GM23338 (cell line): ENCODE measurements around the gene C1QL1. TPM values are rescaled to one million over a fixed set of nuclear protein-coding genes. Genes with fewer than 3 reads are reported as not detected.

Experiments used
- ATAC-seq: fragments of 200-7000 bp; cut with Tn5 transposase; 3 replicates; pipeline ENCODE4 v1.9.1; 2020
- DNase-seq: peaks from one replicate; pipeline ENCODE4 v3.0.0-alpha.2; 2015; ENCODE audit warnings: low spot score
- H2AFZ ChIP-seq: fragments of 200-600 bp; sonication (generic); 2 replicates; pipeline ENCODE4 v1.8.0; 2016; ENCODE audit warnings: antibody characterized with exemption, mild to moderate bottlenecking, moderate library complexity
- H3F3A ChIP-seq: fragments of 200-600 bp; sonication (generic); replicated peaks from 2 replicates; pipeline ENCODE4 v1.8.0; 2017; ENCODE audit warnings: antibody characterized with exemption, mixed run types, low read depth
- H3K27ac ChIP-seq: fragments of 200-600 bp; sonication (generic); 2 replicates; pipeline ENCODE4 v1.6.1; 2016; ENCODE audit warnings: low read depth
- H3K27me3 ChIP-seq: fragments of 200-600 bp; sonication (generic); 2 replicates; pipeline ENCODE4 v1.8.0; 2016; ENCODE audit warnings: mild to moderate bottlenecking, mixed run types, moderate library complexity; ENCODE audit not compliant: insufficient read depth
- H3K36me3 ChIP-seq: fragments of 200-600 bp; sonication (generic); 2 replicates; pipeline ENCODE4 v1.8.0; 2016; ENCODE audit warnings: mild to moderate bottlenecking; ENCODE audit not compliant: insufficient read depth
- H3K4me1 ChIP-seq: fragments of 200-600 bp; sonication (generic); 2 replicates; pipeline ENCODE4 v1.8.0; 2016; ENCODE audit warnings: mild to moderate bottlenecking, moderate library complexity; ENCODE audit not compliant: insufficient read depth
- H3K4me2 ChIP-seq: fragments of 200-600 bp; sonication (generic); 2 replicates; pipeline ENCODE4 v1.7.1; 2017; ENCODE audit warnings: mixed run types
- H3K4me3 ChIP-seq: fragments of 200-600 bp; sonication (generic); 2 replicates; pipeline ENCODE4 v1.6.1; 2016; ENCODE audit warnings: mixed run types
- H3K79me2 ChIP-seq: fragments of 200-600 bp; sonication (generic); replicated peaks from 2 replicates; pipeline ENCODE4 v1.8.0; 2017; ENCODE audit warnings: mild to moderate bottlenecking; ENCODE audit not compliant: insufficient read depth
- H3K9me2 ChIP-seq: fragments of 200-600 bp; sonication (generic); 2 replicates; pipeline ENCODE4 v1.8.0; 2017; ENCODE audit not compliant: insufficient read depth
- H4K20me1 ChIP-seq: fragments of 200-600 bp; sonication (generic); replicated peaks from 2 replicates; pipeline ENCODE4 v1.8.0; 2017; ENCODE audit warnings: mild to moderate bottlenecking; ENCODE audit not compliant: insufficient read depth
- H3K27ac Mint-ChIP-seq: 2 replicates; pipeline ENCODE4 v1.8.0; 2020; ENCODE audit warnings: inconsistent platforms, mild to moderate bottlenecking, moderate library complexity, mixed read lengths
- H3K27me3 Mint-ChIP-seq: 3 replicates; pipeline ENCODE4 v1.8.0; 2022; ENCODE audit warnings: low read depth, mild to moderate bottlenecking, moderate library complexity, mixed read lengths, inconsistent platforms; ENCODE audit not compliant: insufficient read depth, poor library complexity
- H3K36me3 Mint-ChIP-seq: 3 replicates; pipeline ENCODE4 v1.8.0; 2021; ENCODE audit warnings: low read depth, mild to moderate bottlenecking, inconsistent platforms, moderate library complexity, mixed read lengths
- H3K4me1 Mint-ChIP-seq: 3 replicates; pipeline ENCODE4 v1.8.0; 2020; ENCODE audit warnings: mild to moderate bottlenecking, inconsistent platforms, mixed read lengths
- H3K4me3 Mint-ChIP-seq: 3 replicates; pipeline ENCODE4 v1.8.0; 2021; ENCODE audit warnings: moderate library complexity, mild to moderate bottlenecking, inconsistent platforms, mixed read lengths
- H3K9me3 Mint-ChIP-seq: 3 replicates; pipeline ENCODE4 v1.8.0; 2020; ENCODE audit warnings: moderate library complexity, mild to moderate bottlenecking, inconsistent platforms, mixed read lengths
- CREB1 ChIP-seq: fragments of 250-450 bp; sonication (Bioruptor Pico); IDR thresholded peaks from 2 replicates; pipeline ENCODE4 v1.5.0; 2020; ENCODE audit warnings: low read depth, mild to moderate bottlenecking, moderate library complexity
- EZH2 ChIP-seq: fragments of 200-600 bp; sonication (generic); IDR thresholded peaks from one replicate; pipeline ENCODE4 v1.8.0; 2017; ENCODE audit warnings: antibody characterized with exemption, mild to moderate bottlenecking, low read depth; ENCODE audit not compliant: unreplicated experiment
- EZH2phosphoT487 ChIP-seq: fragments of 200-600 bp; sonication (generic); IDR thresholded peaks from one replicate; pipeline ENCODE4 v1.8.1; 2018; ENCODE audit warnings: antibody characterized with exemption; ENCODE audit not compliant: unreplicated experiment
- JUNB ChIP-seq: IDR thresholded peaks from one replicate; pipeline ENCODE4 v1.6.1; 2016; ENCODE audit warnings: antibody characterized with exemption; ENCODE audit not compliant: unreplicated experiment
- NANOG ChIP-seq: IDR thresholded peaks from 2 replicates; pipeline ENCODE4 v1.6.1; 2016; ENCODE audit warnings: antibody characterized with exemption, borderline replicate concordance
- POLR2AphosphoS5 ChIP-seq: IDR thresholded peaks from 2 replicates; pipeline ENCODE4 v1.6.1; 2016; ENCODE audit warnings: antibody characterized with exemption, low read depth
- STAT1 ChIP-seq: IDR thresholded peaks from one replicate; pipeline ENCODE4 v1.6.1; 2016; ENCODE audit warnings: antibody characterized with exemption; ENCODE audit not compliant: unreplicated experiment
- ZNF114 ChIP-seq: fragments of 250-450 bp; sonication (Bioruptor Pico); IDR thresholded peaks from 2 replicates; pipeline ENCODE4 v1.5.0; 2020; ENCODE audit warnings: mild to moderate bottlenecking, moderate library complexity
- ZNF331 ChIP-seq: fragments of 250-450 bp; sonication (Bioruptor Pico); IDR thresholded peaks from 2 replicates; pipeline ENCODE4 v1.5.0; 2020; ENCODE audit warnings: low read depth, mild to moderate bottlenecking, moderate library complexity
- polyA plus RNA-seq: library from polyadenylated mRNA; unstranded; fragments of >200 nt; fragmentation: Nextera tagmentation; extraction: Ambion mirVana; gene quantifications from 2 replicates; pipeline ENCODE4 v1.2.1, GENCODE V29; 2016
- total RNA-seq: library from RNA; depleted of rRNA; stranded (reverse); fragments of >200 nt; shearing (Covaris generic); gene quantifications from 2 replicates; pipeline ENCODE4 v1.2.3, GENCODE V29; 2014
- TF ChIP-seq, protein P1 (sequence below): IDR thresholded peaks from one replicate; pipeline ENCODE4 v1.6.1; 2018; ENCODE audit warnings: antibody characterized with exemption; ENCODE audit not compliant: unreplicated experiment
- TF ChIP-seq, protein P2 (sequence below): fragments of 250-450 bp; sonication (Bioruptor Pico); IDR thresholded peaks from 2 replicates; pipeline ENCODE4 v1.5.0; 2020; ENCODE audit warnings: mild to moderate bottlenecking, moderate library complexity
- TF ChIP-seq, protein P3 (sequence below), 2 experiments: fragments of 200-600 bp in 1 of 2; sonication (generic) in 1 of 2; conservative IDR thresholded peaks; 2 replicates each; pipeline versions ENCODE4 v1.5.1 to v1.6.1; 2016 to 2017; ENCODE audit warnings: antibody characterized with exemption in 2 of 2, low read depth in 2 of 2, mild to moderate bottlenecking in 2 of 2, moderate library complexity in 1 of 2
- TF ChIP-seq, protein P4 (sequence below): IDR thresholded peaks from 2 replicates; pipeline ENCODE4 v1.6.1; 2016; ENCODE audit warnings: antibody characterized with exemption

The C1QL1 gene
- total and polyA plus RNA-seq, 2 experiments from 2014 or later, result 4.3 to 14.4 TPM

DNA sequence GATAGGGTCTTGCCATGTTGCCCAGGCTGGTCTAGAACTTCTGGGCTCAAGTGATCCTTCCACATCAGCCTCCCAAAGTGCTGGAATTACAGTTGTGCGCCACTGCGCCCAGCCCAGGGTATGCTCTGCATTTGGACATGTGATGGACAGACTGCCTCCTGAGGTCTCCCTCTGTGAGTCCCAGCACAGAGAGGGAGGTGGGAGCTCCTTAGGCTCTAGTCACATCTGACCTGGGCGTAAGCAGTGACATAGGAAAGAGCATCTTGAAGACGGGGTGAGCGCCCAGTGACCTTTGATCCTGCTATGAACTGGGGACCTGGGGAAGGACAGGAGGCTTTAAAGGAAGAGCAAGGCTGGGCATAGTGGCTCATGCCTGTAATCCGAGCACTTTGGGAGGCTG is 50.6 kb downstream of the C1QL1 start:
- H2AFZ ChIP-seq, result no peak overlapping the region
- no peak overlapping the region for H3K27ac ChIP-seq
- no peak for DNase-seq
- Mint-ChIP-seq H3K27me3 (peaks cover 21% of the 10 kb centered on the region), H3K9me3 (no peaks in the 10 kb centered on the region), H3K27ac (no peak overlapping the region; the same call in 1 of the 2 replicates), H3K4me1 (peaks cover 24% of the 10 kb centered on the region), H3K4me3 (no peak overlapping the region), H3K36me3 (no peaks in the 10 kb centered on the region; the same call in 2 of the 3 replicates)
- TF ChIP-seq EZH2 (no peak), CREB1 (CRISPR knock-in tag) (no peak), NANOG (no peak), POLR2AphosphoS5 (no peak), STAT1 (no peak), JUNB (no peak), EZH2phosphoT487 (no peak), ZNF331 (no peak), ZNF114 (CRISPR knock-in tag) (no peak)
- TF ChIP-seq, protein P1, sequence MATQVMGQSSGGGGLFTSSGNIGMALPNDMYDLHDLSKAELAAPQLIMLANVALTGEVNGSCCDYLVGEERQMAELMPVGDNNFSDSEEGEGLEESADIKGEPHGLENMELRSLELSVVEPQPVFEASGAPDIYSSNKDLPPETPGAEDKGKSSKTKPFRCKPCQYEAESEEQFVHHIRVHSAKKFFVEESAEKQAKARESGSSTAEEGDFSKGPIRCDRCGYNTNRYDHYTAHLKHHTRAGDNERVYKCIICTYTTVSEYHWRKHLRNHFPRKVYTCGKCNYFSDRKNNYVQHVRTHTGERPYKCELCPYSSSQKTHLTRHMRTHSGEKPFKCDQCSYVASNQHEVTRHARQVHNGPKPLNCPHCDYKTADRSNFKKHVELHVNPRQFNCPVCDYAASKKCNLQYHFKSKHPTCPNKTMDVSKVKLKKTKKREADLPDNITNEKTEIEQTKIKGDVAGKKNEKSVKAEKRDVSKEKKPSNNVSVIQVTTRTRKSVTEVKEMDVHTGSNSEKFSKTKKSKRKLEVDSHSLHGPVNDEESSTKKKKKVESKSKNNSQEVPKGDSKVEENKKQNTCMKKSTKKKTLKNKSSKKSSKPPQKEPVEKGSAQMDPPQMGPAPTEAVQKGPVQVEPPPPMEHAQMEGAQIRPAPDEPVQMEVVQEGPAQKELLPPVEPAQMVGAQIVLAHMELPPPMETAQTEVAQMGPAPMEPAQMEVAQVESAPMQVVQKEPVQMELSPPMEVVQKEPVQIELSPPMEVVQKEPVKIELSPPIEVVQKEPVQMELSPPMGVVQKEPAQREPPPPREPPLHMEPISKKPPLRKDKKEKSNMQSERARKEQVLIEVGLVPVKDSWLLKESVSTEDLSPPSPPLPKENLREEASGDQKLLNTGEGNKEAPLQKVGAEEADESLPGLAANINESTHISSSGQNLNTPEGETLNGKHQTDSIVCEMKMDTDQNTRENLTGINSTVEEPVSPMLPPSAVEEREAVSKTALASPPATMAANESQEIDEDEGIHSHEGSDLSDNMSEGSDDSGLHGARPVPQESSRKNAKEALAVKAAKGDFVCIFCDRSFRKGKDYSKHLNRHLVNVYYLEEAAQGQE, result no peak
- TF ChIP-seq, protein P2, sequence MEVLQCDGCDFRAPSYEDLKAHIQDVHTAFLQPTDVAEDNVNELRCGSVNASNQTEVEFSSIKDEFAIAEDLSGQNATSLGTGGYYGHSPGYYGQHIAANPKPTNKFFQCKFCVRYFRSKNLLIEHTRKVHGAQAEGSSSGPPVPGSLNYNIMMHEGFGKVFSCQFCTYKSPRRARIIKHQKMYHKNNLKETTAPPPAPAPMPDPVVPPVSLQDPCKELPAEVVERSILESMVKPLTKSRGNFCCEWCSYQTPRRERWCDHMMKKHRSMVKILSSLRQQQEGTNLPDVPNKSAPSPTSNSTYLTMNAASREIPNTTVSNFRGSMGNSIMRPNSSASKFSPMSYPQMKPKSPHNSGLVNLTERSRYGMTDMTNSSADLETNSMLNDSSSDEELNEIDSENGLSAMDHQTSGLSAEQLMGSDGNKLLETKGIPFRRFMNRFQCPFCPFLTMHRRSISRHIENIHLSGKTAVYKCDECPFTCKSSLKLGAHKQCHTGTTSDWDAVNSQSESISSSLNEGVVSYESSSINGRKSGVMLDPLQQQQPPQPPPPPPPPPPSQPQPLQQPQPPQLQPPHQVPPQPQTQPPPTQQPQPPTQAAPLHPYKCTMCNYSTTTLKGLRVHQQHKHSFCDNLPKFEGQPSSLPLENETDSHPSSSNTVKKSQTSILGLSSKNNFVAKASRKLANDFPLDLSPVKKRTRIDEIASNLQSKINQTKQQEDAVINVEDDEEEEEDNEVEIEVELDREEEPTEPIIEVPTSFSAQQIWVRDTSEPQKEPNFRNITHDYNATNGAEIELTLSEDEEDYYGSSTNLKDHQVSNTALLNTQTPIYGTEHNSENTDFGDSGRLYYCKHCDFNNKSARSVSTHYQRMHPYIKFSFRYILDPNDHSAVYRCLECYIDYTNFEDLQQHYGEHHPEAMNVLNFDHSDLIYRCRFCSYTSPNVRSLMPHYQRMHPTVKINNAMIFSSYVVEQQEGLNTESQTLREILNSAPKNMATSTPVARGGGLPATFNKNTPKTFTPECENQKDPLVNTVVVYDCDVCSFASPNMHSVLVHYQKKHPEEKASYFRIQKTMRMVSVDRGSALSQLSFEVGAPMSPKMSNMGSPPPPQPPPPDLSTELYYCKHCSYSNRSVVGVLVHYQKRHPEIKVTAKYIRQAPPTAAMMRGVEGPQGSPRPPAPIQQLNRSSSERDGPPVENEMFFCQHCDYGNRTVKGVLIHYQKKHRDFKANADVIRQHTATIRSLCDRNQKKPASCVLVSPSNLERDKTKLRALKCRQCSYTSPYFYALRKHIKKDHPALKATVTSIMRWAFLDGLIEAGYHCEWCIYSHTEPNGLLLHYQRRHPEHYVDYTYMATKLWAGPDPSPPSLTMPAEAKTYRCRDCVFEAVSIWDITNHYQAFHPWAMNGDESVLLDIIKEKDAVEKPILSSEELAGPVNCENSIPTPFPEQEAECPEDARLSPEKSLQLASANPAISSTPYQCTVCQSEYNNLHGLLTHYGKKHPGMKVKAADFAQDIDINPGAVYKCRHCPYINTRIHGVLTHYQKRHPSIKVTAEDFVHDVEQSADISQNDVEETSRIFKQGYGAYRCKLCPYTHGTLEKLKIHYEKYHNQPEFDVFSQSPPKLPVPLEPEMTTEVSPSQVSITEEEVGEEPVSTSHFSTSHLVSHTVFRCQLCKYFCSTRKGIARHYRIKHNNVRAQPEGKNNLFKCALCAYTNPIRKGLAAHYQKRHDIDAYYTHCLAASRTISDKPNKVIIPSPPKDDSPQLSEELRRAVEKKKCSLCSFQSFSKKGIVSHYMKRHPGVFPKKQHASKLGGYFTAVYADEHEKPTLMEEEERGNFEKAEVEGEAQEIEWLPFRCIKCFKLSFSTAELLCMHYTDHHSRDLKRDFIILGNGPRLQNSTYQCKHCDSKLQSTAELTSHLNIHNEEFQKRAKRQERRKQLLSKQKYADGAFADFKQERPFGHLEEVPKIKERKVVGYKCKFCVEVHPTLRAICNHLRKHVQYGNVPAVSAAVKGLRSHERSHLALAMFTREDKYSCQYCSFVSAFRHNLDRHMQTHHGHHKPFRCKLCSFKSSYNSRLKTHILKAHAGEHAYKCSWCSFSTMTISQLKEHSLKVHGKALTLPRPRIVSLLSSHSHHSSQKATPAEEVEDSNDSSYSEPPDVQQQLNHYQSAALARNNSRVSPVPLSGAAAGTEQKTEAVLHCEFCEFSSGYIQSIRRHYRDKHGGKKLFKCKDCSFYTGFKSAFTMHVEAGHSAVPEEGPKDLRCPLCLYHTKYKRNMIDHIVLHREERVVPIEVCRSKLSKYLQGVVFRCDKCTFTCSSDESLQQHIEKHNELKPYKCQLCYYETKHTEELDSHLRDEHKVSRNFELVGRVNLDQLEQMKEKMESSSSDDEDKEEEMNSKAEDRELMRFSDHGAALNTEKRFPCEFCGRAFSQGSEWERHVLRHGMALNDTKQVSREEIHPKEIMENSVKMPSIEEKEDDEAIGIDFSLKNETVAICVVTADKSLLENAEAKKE (CRISPR knock-in tag), result no peak
- TF ChIP-seq, protein P3, sequence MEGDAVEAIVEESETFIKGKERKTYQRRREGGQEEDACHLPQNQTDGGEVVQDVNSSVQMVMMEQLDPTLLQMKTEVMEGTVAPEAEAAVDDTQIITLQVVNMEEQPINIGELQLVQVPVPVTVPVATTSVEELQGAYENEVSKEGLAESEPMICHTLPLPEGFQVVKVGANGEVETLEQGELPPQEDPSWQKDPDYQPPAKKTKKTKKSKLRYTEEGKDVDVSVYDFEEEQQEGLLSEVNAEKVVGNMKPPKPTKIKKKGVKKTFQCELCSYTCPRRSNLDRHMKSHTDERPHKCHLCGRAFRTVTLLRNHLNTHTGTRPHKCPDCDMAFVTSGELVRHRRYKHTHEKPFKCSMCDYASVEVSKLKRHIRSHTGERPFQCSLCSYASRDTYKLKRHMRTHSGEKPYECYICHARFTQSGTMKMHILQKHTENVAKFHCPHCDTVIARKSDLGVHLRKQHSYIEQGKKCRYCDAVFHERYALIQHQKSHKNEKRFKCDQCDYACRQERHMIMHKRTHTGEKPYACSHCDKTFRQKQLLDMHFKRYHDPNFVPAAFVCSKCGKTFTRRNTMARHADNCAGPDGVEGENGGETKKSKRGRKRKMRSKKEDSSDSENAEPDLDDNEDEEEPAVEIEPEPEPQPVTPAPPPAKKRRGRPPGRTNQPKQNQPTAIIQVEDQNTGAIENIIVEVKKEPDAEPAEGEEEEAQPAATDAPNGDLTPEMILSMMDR (conservative IDR thresholded peaks at IDR 0.05; ENCODE audit: low read depth in 2 of 2), result no peak
- TF ChIP-seq, protein P4, sequence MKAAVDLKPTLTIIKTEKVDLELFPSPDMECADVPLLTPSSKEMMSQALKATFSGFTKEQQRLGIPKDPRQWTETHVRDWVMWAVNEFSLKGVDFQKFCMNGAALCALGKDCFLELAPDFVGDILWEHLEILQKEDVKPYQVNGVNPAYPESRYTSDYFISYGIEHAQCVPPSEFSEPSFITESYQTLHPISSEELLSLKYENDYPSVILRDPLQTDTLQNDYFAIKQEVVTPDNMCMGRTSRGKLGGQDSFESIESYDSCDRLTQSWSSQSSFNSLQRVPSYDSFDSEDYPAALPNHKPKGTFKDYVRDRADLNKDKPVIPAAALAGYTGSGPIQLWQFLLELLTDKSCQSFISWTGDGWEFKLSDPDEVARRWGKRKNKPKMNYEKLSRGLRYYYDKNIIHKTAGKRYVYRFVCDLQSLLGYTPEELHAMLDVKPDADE, result no peak
- ATAC-seq, result no peak
- no peaks in the 10 kb centered on the region for H3K79me2 ChIP-seq
- no peak overlapping the region for H3K4me2 ChIP-seq
- H3K27me3 ChIP-seq, result peaks cover 6% of the 10 kb centered on the region
- 0 out of 2 replicates have a peak, but pooled peaks cover 7% of the 10 kb centered on the region for H3F3A ChIP-seq
- H3K4me1 ChIP-seq, result peaks cover 12% of the 10 kb centered on the region; the same call in 1 of the 2 replicates
- H3K36me3 ChIP-seq, result no peaks in the 10 kb centered on the region
- H3K4me3 ChIP-seq, result no peak overlapping the region
- no peaks in the 10 kb centered on the region for H4K20me1 ChIP-seq
- H3K9me2 ChIP-seq, result no peaks in the 10 kb centered on the region
